Neural progenitor cell (in vitro differentiated cells): ENCODE results near the gene AMBRA1.

Experiments
- CTCF ChIP-seq: fragments of 200-600 bp; sonication (generic); IDR thresholded peaks from 2 replicates; pipeline ENCODE4 v1.5.1; 2017; ENCODE audit warnings: antibody characterized with exemption, mild to moderate bottlenecking
- EZH2 ChIP-seq: fragments of 200-600 bp; sonication (generic); IDR thresholded peaks from 2 replicates; pipeline ENCODE4 v1.6.1; 2017; ENCODE audit warnings: antibody characterized with exemption, mild to moderate bottlenecking, moderate library complexity
- EZH2phosphoT487 ChIP-seq: fragments of 200-600 bp; sonication (generic); IDR thresholded peaks from 2 replicates; pipeline ENCODE4 v1.6.1; 2017; ENCODE audit warnings: antibody characterized with exemption

DNA sequence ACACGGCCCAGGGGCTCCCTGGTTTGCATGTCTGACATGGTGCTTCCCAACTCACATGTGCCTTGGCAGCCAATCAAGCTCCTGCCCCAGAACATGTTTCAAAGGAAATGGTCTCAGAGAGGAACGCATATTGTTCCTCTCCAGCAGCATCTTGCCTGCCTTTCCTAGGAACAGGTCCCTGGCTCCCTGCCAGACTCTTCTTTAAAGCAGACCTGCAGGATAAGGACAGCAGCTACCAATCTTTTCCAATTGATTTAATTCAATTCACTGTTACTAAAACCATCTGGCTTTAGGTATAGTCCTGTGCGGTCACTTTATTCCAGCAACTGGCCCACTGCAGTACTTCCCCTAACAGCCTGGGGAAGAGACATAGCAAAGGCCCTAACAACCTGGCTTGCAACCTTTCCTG lies 79.9 kb downstream of the AMBRA1 start:
- TF ChIP-seq CTCF, result no peak
- no peak for TF ChIP-seq EZH2
- no peak for TF ChIP-seq EZH2phosphoT487
